Adrenal gland (tissue), 5 donors: ENCODE results near the gene TNKS2.

Experiments
- POLR2A ChIP-seq, 2 donors: fragments of 450-650 bp; IDR thresholded peaks; one replicate each; pipeline ENCODE4 v1.6.1; 2017; ENCODE audit warnings: antibody characterized with exemption in 2 of 2, mild to moderate bottlenecking in 2 of 2, moderate library complexity in 1 of 2
- TF ChIP-seq, protein P1 (sequence below), 6 experiments: fragments of 450-650 bp in 4 of 6; fragments of 200-600 bp in 2 of 6; sonication (generic) in 1 of 6; IDR thresholded peaks; 1 replicate in 5 of 6; 2 replicates in 1 of 6; pipeline versions ENCODE4 v1.5.1 to v1.8.0; 2016 to 2021; ENCODE audit warnings: antibody characterized with exemption in 6 of 6, mild to moderate bottlenecking in 2 of 6, moderate library complexity in 1 of 6
- donor health status: DM: no; HTN: no; CAD: no.

DNA sequence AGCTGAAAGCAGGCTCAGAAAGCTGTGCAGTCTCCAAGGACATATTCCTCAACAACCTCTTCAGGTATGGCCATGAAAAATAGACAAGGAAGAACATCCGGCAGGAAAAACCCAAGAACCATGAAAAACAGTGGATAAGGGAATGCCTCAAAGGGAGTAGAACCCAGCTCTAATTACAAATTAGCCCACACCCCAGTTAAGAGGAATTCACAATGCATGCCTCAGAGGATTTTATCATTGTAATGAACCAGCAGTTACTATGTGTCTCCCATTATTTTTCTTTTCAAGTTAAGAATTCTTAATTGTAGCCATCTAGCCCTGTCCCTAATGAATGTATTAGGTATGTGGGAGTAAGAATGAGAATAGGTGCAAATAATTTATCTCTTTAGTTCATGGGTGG is 19.7 kb upstream of the TNKS2 start:
- TF ChIP-seq, protein P1, sequence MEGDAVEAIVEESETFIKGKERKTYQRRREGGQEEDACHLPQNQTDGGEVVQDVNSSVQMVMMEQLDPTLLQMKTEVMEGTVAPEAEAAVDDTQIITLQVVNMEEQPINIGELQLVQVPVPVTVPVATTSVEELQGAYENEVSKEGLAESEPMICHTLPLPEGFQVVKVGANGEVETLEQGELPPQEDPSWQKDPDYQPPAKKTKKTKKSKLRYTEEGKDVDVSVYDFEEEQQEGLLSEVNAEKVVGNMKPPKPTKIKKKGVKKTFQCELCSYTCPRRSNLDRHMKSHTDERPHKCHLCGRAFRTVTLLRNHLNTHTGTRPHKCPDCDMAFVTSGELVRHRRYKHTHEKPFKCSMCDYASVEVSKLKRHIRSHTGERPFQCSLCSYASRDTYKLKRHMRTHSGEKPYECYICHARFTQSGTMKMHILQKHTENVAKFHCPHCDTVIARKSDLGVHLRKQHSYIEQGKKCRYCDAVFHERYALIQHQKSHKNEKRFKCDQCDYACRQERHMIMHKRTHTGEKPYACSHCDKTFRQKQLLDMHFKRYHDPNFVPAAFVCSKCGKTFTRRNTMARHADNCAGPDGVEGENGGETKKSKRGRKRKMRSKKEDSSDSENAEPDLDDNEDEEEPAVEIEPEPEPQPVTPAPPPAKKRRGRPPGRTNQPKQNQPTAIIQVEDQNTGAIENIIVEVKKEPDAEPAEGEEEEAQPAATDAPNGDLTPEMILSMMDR (IDR thresholded peaks at IDR 0.05) = no peak
- no peak for TF ChIP-seq POLR2A (IDR thresholded peaks at IDR 0.05)
